ENCODE measurements around the gene SPR. TPM values are rescaled to one million over a fixed set of nuclear protein-coding genes. Genes with fewer than 3 reads are reported as not detected.

SPR gene
- total RNA-seq, 8 experiments from 2014 or later: 0.55 to 116 (median 2.6) TPM

- H3K4me1 ChIP-seq (replicated peaks in 1 of 2): peaks cover 3 to 7% of the 10 kb centered on the region in 2 donors
- H3K4me3 ChIP-seq: no peak overlapping the region
- in situ Hi-C loops (cut with MboI; ENCODE audit: low pct_unique_long_range_greater_than_20kb in 2 of 9, low sequenced_read_pairs in 9 of 9, unreplicated experiment in 9 of 9): no loop called here
- WGBS, 10 experiments: 0 to 60% (median 30%) methylated on average over 1 to 2 of the region's 6 CpGs; no CpG with 5 or more reads in 7 of the 10 experiments
- ATAC-seq (replicated peaks in 6 of 8): peak in 2 of 8 experiments; percentile 41 to 49
- H3K27ac ChIP-seq: no peak overlapping the region
Measured at GRCh38 chr2:72940786-72941185, 53.6 kb downstream of the SPR start.

Other genes with a start within 250 kb of the SPR start
- 10 to 100 TPM; 16.7 to 37.4 (median 25.3) TPM for gene EXOC6B, start 61.4 kb upstream of the SPR start, total RNA-seq
- gene EMX1, start 30.1 kb downstream of the SPR start, total RNA-seq: 1 to 10 TPM in 3 of 8 experiments, under 1 TPM in 5; 0.11 to 2.6 (median 0.62) TPM
- gene SFXN5, start 184.3 kb downstream of the SPR start, total RNA-seq: 10 to 100 TPM in 5 of 8 experiments, 1 to 10 TPM in 3; 6.4 to 35.6 (median 16.0) TPM
- 10 to 100 TPM in 5 of 8 experiments, 1 to 10 TPM in 3; 5.4 to 19.0 (median 11.1) TPM for gene RAB11FIP5, start 225.5 kb downstream of the SPR start, total RNA-seq